Hair follicle dermal papilla cell (primary cell): ENCODE measurements around the gene LILRA6. TPM values are rescaled to one million over a fixed set of nuclear protein-coding genes. Genes with fewer than 3 reads are reported as not detected.

ENCODE experiments used
- small RNA-seq: library from RNA; depleted of rRNA; stranded (forward); fragments of <200 nt; gene quantifications from one replicate; pipeline ENCODE3, GENCODE V24; 2012
- total RNA-seq: library from RNA; depleted of rRNA; stranded (reverse); fragments of >200 nt; gene quantifications from 2 replicates; pipeline ENCODE4 v1.2.3, GENCODE V29; 2012

Gene LILRA6
- total RNA-seq: not detected in 2 replicates

DNA sequence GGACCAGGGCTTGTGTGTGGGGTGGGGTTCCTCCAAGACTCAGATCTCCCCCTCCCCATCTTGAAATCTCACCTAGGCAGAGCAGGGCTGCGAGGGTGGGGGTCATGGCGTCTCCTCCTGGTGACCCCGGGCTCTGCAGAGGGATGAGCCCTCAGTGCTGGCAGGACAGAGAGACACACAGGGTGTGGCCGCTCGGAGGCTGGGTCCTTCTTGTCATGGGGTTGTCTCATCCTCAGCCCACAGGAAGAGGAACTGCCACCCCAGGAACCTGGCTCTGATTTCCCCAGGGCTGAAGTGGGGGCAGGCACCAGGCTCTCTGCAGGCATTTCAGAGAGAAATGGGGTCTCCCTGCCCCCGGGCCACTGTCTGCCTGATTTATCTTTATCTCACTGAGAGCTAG is at the start of gene LILRA6:
LILRA6 (minus strand) TSS at position 145 of the 400 bp plus-strand sequence.

DNA sequence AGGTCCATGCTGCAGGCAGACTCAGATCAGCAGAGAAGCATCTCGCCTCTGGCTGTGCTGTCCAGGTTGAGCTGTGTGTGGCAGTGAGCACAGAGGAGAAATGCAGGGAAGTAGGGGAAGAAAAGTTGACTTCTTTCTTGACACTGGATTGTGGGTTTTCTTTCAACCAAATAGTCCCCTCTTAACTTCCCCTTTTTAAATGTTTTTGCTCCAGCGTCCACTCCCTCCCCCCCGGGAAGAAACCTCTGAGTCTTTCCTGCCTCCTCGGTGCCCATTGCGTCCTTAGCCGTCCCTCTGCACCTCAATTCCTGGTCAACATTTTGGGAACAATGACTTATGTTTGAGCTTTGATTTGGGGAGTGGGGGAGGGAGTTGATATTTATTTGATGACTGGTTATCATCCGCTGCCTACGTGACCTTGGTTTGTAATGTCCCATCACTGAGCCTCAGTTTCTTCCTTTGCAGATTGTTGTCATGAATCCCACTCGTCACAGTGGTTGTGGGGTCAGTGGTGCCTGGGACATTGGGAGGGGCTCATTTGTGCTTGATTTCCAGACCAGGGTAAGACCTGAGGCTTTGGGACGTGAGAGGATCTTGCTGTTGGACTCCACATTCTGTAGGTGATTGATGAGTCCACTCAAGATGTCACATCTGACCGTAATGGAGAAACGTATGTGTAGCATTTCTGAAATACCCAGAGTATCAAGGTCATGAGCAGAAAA is 38.6 kb upstream of the LILRA6 start, which contains the start of gene LILRB2:
LILRB2 (minus strand) TSS at position 104 of the 722 bp plus-strand sequence. CDS start 614 bp downstream, outside the sequence.

DNA sequence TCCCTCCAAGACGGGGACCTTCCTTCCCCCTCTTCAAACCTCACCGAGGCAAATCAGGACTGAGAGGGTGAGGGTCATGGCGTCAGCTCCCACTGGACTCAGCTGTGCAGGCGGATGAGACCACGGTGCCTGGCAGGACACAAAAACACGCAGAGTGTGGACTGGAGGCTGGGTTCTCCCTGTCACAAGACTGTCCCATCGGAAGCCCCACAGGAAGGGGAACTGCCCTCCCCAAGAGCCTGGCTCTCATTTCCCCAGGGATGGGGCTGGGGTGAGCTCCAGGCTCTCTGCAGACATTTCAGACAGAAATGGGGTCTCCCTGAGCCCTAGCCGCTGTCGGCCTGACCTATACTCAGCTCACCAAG is 14.5 kb upstream of the LILRA6 start, which contains the start of gene LILRB5:
LILRB5 (minus strand) TSS at position 158 of the 365 bp plus-strand sequence; CDS start at position 78, 80 bp downstream.

DNA sequence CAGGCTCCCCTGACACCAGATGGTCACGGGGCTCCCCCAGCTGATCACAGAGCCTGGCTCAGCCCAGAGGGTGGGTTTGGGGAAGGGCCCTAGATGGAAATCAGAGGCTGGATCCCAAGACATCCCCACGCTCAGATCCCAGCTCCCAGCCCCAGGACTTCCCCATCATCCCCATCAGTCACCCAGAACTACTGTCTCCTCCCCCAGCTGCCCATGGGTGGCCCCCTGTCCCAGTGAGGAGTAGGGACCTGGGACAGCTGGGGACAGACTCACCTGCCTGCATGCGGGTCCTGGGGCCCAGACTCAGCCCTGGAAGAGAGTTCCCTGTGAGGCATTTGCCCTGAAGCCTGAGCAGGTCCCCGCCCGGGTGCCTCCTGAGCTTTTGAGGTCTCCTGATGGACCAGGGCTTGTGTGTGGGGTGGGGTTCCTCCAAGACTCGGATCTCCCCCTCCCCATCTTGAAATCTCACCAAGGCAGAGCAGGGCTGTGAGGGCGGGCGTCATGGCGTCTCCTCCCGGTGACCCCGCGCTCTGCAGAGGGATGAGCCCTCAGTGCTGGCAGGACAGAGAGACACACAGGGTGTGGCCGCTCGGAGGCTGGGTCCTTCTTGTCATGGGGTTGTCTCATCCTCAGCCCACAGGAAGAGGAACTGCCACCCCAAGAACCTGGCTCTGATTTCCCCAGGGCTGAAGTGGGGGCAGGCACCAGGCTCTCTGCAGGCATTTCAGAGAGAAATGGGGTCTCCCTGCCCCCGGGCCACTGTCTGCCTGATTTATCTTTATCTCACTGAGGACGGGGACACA is 19.9 kb downstream of the LILRA6 start, which contains the start of gene LILRB3:
LILRB3 (minus strand) TSS at position 534 of the 803 bp plus-strand sequence; CDS start at position 503, 31 bp downstream.

DNA sequence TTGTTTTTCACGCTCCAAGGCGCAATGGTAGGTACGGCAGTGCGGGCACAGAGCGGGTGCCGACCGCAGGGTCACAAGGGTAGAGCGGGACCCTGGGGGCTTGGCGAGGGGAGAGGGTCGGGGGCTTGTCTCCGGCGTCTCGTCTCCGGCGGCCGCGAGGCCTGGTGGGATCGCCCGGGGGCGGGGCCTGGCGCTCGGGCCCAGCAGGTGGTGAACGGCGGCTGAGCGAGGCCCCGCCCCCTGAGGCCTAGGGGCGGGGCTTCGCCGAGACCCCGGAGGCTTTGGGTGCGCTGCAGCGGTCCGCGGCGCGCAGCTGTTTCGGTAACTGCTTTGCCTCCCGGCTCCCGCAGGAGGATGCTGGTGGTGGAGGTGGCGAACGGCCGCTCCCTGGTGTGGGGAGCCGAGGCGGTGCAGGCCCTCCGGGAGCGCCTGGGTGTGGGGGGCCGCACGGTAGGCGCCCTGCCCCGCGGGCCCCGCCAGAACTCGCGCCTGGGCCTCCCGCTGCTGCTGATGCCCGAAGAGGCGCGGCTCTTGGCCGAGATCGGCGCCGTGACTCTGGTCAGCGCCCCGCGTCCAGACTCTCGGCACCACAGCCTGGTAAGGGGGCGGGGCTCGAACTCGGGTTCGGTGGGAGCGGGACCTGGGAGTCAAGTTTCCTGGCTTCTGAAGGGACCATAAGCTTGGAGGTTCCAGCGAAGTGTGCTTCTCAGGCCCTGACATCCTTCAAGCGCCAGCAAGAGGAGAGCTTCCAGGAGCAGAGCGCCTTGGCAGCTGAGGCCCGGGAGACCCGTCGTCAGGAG is 51.4 kb downstream of the LILRA6 start, which contains the start of gene TSEN34:
TSEN34 (plus strand) TSS at position 298 of the 800 bp plus-strand sequence; CDS start at position 355, 57 bp downstream.

DNA sequence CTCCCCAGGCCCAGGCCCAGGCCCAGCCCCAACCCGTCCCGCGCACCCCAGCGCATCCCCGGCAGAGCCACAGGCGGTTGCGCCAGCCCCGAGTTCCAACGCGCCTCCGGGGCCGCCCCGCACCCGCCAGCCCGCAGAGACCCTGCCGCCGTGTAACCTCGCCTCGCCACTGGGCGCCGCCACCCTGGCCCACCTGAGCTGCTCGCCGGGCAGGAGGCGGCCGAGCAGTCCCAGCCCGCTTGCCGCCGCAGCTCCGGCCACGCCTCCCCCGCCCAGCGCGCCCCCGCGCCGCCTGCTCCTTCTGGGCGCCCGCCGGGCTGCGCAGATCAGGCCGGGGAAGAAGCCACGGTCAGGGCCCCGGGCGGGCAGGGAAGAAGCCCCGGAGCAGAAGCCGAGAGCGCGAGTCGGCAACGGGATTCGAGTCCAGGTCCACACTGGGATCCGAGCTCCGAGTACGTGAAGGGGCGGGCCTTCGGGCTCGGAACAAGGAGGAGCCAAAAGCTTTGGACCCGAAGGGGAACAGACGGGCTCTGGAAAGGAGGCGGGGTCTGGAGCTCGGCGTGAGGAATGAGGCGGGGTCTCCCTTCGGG is 53.4 kb downstream of the LILRA6 start, which contains the start of gene MBOAT7:
MBOAT7 (minus strand) TSS at position 436 of the 590 bp plus-strand sequence. CDS start 1,072 bp downstream, outside the sequence.

Small RNA genes lying within 50 kb of the gene (small RNA-seq; reads per million reads assigned to genes)
- gene MIR4752 (not detected), gene RNU6-1307P (not detected)

Other genes starting within 250 kb of the LILRA6 start
- gene VSTM1, start 178.9 kb downstream of the LILRA6 start, total RNA-seq: not detected in 2 replicates
- gene TARM1, start 161.4 kb downstream of the LILRA6 start, total RNA-seq: not detected in 2 replicates
- 0.16 and 0.36 TPM in 2 replicates for gene OSCAR, start 142.0 kb downstream of the LILRA6 start, total RNA-seq
- gene NDUFA3, start 139.9 kb downstream of the LILRA6 start, total RNA-seq: 5.7 and 6.2 TPM in 2 replicates
- 7.7 and 9.7 TPM in 2 replicates for gene TFPT, start 127.1 kb downstream of the LILRA6 start, total RNA-seq
- gene PRPF31, start 127.0 kb downstream of the LILRA6 start, total RNA-seq: 41.4 and 44.5 TPM in 2 replicates
- 15.1 and 16.5 TPM in 2 replicates for gene CNOT3, start 105.0 kb downstream of the LILRA6 start, total RNA-seq
- gene LENG1, start 83.1 kb downstream of the LILRA6 start, total RNA-seq: 3.2 and 3.5 TPM in 2 replicates
- 0.36 and 1.5 TPM in 2 replicates for gene TMC4, start 69.6 kb downstream of the LILRA6 start, total RNA-seq
- gene MBOAT7, start 53.2 kb downstream of the LILRA6 start, total RNA-seq: 19.1 and 32.5 TPM in 2 replicates
- gene TSEN34, start 51.5 kb downstream of the LILRA6 start, total RNA-seq: 56.0 and 64.7 TPM in 2 replicates
- 1,123 and 1,387 TPM in 2 replicates for gene RPS9, start 41.9 kb downstream of the LILRA6 start, total RNA-seq
- gene LILRB3, start 19.8 kb downstream of the LILRA6 start, total RNA-seq: not detected in 2 replicates
- not detected in 2 replicates for gene LILRB5, start 14.5 kb upstream of the LILRA6 start, total RNA-seq
- gene LILRB2, start 38.3 kb upstream of the LILRA6 start, total RNA-seq: not detected in 2 replicates
- gene LILRA5, start 70.4 kb upstream of the LILRA6 start, total RNA-seq: not detected in 2 replicates
- not detected in 2 replicates for gene LILRA4, start 96.4 kb upstream of the LILRA6 start, total RNA-seq
- gene LAIR1, start 122.1 kb upstream of the LILRA6 start, total RNA-seq: 0.16 TPM in 1 of 2 replicates, not detected in the other
- not detected in 2 replicates for gene TTYH1, start 172.7 kb upstream of the LILRA6 start, total RNA-seq
- 79.0 and 79.4 TPM in 2 replicates for gene LENG8, start 206.4 kb upstream of the LILRA6 start, total RNA-seq
- gene LENG9, start 221.0 kb upstream of the LILRA6 start, total RNA-seq: 16.9 and 20.6 TPM in 2 replicates
- 32.1 and 36.8 TPM in 2 replicates for gene CDC42EP5, start 230.5 kb upstream of the LILRA6 start, total RNA-seq